A673 (cell line): Measurements from ENCODE around the gene MUSTN1. TPM values are rescaled to one million over a fixed set of nuclear protein-coding genes. Genes with fewer than 3 reads are reported as not detected.

Experiments used
- BruUV-seq: library from RNA; stranded (reverse); fragments of 400-500 nt; replicated peaks from 2 replicates; lab custom pipeline; 2021; lab: Mats Ljungman, UMichigan
- CTCF ChIA-PET: fragments of 300-600 bp; sonication (Branson Sonifier 250); formaldehyde crosslinking; loops from one replicate; lab custom pipeline; 2022; ENCODE audit warnings: antibody characterized with exemption; lab: Charles Lee
- POLR2A ChIA-PET: fragments of 300-600 bp; sonication (Branson Sonifier 250); formaldehyde crosslinking; loops from one replicate; lab custom pipeline; 2022; ENCODE audit warnings: antibody characterized with exemption; ENCODE audit not compliant: low non-redundant PET; lab: Charles Lee
- DNase-seq: peaks from one replicate; pipeline ENCODE4 v3.0.0-alpha.2; 2015; ENCODE audit warnings: low spot score
- H3K27ac ChIP-seq: fragments of 200-600 bp; sonication (generic); 2 replicates; pipeline ENCODE4 v1.5.1; 2016; ENCODE audit warnings: mixed run types, low read depth, mild to moderate bottlenecking, mixed read lengths, antibody characterized with exemption, low read length; ENCODE audit not compliant: poor library complexity, severe bottlenecking
- H3K27me3 ChIP-seq: fragments of 200-600 bp; sonication (generic); replicated peaks from 2 replicates; pipeline ENCODE4 v1.6.1; 2017; ENCODE audit warnings: mixed run types, low read depth, mild to moderate bottlenecking, mixed read lengths, antibody characterized with exemption, low read length; ENCODE audit not compliant: insufficient read depth, poor library complexity
- H3K36me3 ChIP-seq: fragments of 200-600 bp; sonication (generic); 2 replicates; pipeline ENCODE4 v1.6.1; 2016; ENCODE audit warnings: mixed run types, mild to moderate bottlenecking, mixed read lengths, antibody characterized with exemption, low read length; ENCODE audit not compliant: insufficient read depth, poor library complexity, severe bottlenecking
- H3K4me1 ChIP-seq: fragments of 200-600 bp; sonication (generic); 2 replicates; pipeline ENCODE4 v1.6.1; 2017; ENCODE audit warnings: mixed run types, mild to moderate bottlenecking, mixed read lengths, antibody characterized with exemption, low read length; ENCODE audit not compliant: insufficient read depth, poor library complexity, severe bottlenecking
- H3K4me3 ChIP-seq: fragments of 200-600 bp; sonication (generic); 2 replicates; pipeline ENCODE4 v1.5.1; 2016; ENCODE audit warnings: low read depth, mixed run types, mild to moderate bottlenecking, mixed read lengths, low read length; ENCODE audit not compliant: poor library complexity, severe bottlenecking
- H3K9me3 ChIP-seq: fragments of 200-600 bp; sonication (generic); 2 replicates; pipeline ENCODE4 v1.6.1; 2016; ENCODE audit warnings: mixed run types, low read depth, mild to moderate bottlenecking, mixed read lengths, antibody characterized with exemption, low read length; ENCODE audit not compliant: poor library complexity, severe bottlenecking
- EZH2 ChIP-seq: fragments of 200-600 bp; sonication (generic); IDR thresholded peaks from 2 replicates; pipeline ENCODE4 v1.6.1; 2017; ENCODE audit warnings: borderline replicate concordance, low read depth, mild to moderate bottlenecking, mixed read lengths, antibody characterized with exemption, low read length; ENCODE audit not compliant: poor library complexity, severe bottlenecking
- intact Hi-C: fragments of 100-400 bp; cut with micrococcal nuclease; formaldehyde crosslinking; loops from one replicate; pipeline ENCODE4 v1.10.0; 2022; ENCODE audit not compliant: unreplicated experiment
- total RNA-seq: library from RNA; stranded (reverse); gene quantifications from 2 replicates; pipeline ENCODE4 v1.2.3, GENCODE V29; 2021
- TF ChIP-seq, protein P1 (sequence below): fragments of 300-800, 200-600 bp; sonication (generic); conservative IDR thresholded peaks from 2 replicates; pipeline ENCODE4 v1.5.1; 2017; ENCODE audit warnings: low read depth, mild to moderate bottlenecking, antibody characterized with exemption, low read length, moderate library complexity, mixed read lengths

MUSTN1 gene
- total RNA-seq, 1 experiment from 2014 or later: not detected

GRCh38 chr3:52852419-52852818, 17.6 kb upstream of the MUSTN1 start:
- POLR2A ChIA-PET: no interaction called here
- intact Hi-C loops: loop anchor here (5.0 kb wide), 1 partner anchor 220 kb away; no protein-coding TSS in a partner anchor
- no peak for DNase-seq
- CTCF ChIA-PET: no interaction called here
- no peaks in the 10 kb centered on the region for H3K27me3 ChIP-seq
- no peak for TF ChIP-seq EZH2
- TF ChIP-seq, protein P1, sequence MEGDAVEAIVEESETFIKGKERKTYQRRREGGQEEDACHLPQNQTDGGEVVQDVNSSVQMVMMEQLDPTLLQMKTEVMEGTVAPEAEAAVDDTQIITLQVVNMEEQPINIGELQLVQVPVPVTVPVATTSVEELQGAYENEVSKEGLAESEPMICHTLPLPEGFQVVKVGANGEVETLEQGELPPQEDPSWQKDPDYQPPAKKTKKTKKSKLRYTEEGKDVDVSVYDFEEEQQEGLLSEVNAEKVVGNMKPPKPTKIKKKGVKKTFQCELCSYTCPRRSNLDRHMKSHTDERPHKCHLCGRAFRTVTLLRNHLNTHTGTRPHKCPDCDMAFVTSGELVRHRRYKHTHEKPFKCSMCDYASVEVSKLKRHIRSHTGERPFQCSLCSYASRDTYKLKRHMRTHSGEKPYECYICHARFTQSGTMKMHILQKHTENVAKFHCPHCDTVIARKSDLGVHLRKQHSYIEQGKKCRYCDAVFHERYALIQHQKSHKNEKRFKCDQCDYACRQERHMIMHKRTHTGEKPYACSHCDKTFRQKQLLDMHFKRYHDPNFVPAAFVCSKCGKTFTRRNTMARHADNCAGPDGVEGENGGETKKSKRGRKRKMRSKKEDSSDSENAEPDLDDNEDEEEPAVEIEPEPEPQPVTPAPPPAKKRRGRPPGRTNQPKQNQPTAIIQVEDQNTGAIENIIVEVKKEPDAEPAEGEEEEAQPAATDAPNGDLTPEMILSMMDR: no peak
- no TSS peak for BruUV-seq
- H3K4me3 ChIP-seq: no peak overlapping the region
- no peak overlapping the region for H3K27ac ChIP-seq
- H3K36me3 ChIP-seq: no peaks in the 10 kb centered on the region
- no peaks in the 10 kb centered on the region for H3K4me1 ChIP-seq
- no peaks in the 10 kb centered on the region for H3K9me3 ChIP-seq

DNA sequence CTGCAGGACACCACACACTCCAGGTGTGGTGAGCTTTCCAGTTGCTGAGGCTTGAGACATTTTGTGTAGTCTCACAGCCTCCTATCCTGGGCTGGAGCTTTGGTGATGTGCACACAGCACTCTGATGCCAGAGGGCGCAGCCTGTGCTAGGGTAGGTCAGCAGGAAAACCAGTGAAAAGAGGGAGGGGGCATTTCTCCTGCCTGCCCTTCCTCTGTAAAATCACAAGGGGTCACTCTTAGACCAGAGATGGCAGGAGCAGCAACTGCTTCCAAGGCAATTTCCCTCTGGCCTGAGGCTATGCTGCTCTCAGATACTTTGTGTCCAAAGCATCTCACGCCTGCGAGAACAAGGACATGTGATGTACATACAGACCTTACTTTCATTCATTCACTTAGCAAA, 16.5 kb upstream of the MUSTN1 start:
- H3K36me3 ChIP-seq: no peaks in the 10 kb centered on the region
- CTCF ChIA-PET: no interaction called here
- no peaks in the 10 kb centered on the region for H3K27me3 ChIP-seq
- POLR2A ChIA-PET: no interaction called here
- no peak overlapping the region for H3K4me3 ChIP-seq
- intact Hi-C loops: loop anchor here (5.0 kb wide), 1 partner anchor 221 kb away; no protein-coding TSS in a partner anchor
- no peaks in the 10 kb centered on the region for H3K9me3 ChIP-seq
- H3K4me1 ChIP-seq: no peaks in the 10 kb centered on the region
- H3K27ac ChIP-seq: no peak overlapping the region
- no peak for TF ChIP-seq EZH2
- TF ChIP-seq, protein P1: peak; percentile 24; the same call in 1 of the 2 replicates
- BruUV-seq: no TSS peak
- DNase-seq: peak; percentile 4

DNA sequence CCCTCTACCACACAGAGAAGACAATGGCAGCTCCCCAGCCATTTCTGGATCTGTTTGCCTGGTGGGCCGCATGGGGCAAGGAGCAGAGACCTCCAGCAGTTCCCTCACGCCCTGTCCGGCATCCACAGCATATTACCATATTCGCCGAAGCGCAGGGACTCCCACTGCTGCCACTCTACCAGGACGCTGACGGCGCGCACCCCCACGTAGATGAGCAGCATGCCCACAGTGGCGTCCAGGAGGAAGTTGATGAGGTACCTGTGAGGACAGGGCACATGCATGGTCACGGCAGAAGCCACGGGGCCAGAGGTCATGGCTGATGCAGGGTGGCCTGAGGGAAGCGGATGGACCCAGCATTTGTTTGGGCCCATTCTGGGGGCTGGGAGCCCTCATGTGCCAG, 14.8 kb upstream of the MUSTN1 start:
- TF ChIP-seq, protein P1: no peak
- no peak for TF ChIP-seq EZH2

More for the DNA sequence above, 14.8 kb upstream of the MUSTN1 start:
- ChIA-PET POLR2A (no interaction called here), CTCF (no interaction called here)
- no peak overlapping the region for H3K27ac ChIP-seq
- no peak for DNase-seq
- intact Hi-C loops: loop anchor here (5.0 kb wide), 1 partner anchor 223 kb away; no protein-coding TSS in a partner anchor
- no peaks in the 10 kb centered on the region for H3K36me3 ChIP-seq
- no peaks in the 10 kb centered on the region for H3K9me3 ChIP-seq
- no peak overlapping the region for H3K4me3 ChIP-seq
- no TSS peak for BruUV-seq
- no peaks in the 10 kb centered on the region for H3K27me3 ChIP-seq
- H3K4me1 ChIP-seq: no peaks in the 10 kb centered on the region
